CD4-positive, alpha-beta T cell treated with Interleukin-17A for 1 hour (primary cell): ENCODE data around the gene LGALS7B.
A peak's percentile ranks its signal among the peaks of the same experiment; 100 is the strongest.
"Not testable (repeated sequence)": the region's sequence is repeated elsewhere in the genome, so short reads cannot be mapped to it uniquely, and the experiment has no call there.

Source experiments
- DNase-seq: peaks from one replicate; pipeline ENCODE4 v3.0.0-alpha.2; 2020

LGALS7B gene

DNA sequence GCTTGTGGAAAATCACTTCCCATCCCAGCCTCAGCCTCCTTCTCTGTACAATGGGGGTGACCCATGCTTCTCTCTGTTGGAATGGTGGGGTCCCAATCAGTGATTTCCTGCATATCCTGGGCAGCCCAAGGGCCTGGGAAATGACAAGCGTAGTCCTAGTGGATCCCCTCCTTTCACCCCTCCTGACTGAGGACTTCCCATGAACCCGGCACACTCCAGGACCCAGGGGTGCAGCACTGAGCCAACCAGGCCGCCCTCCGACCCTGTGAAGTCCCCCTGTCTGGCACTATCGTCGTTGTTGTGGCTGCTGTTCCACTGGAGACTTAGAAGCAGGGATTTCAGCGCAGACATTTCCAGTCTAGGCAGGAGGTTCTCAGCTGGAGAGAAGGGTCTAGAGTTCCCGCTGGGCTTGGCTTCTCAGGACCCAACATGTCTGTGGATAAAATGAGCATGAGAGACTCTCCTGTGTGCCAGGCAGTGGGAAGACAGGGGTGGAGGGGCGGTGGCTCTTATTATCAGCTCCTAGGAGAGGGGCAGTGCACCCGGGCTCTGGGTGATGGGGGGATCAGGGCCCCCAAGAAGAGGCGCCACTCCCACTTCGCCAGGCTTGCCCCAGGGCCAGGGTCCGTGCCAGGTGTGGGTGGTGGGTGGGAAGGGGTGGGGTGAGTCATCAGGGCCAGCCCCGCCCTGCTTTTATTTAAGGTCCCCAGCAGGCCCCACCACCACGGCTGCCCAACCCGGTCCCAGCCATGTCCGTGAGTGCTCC lies at the start of gene LGALS7B:
LGALS7B (plus strand) TSS at position 723 of the 766 bp plus-strand sequence; CDS start at position 750, 27 bp downstream.
- no peak for DNase-seq

DNA sequence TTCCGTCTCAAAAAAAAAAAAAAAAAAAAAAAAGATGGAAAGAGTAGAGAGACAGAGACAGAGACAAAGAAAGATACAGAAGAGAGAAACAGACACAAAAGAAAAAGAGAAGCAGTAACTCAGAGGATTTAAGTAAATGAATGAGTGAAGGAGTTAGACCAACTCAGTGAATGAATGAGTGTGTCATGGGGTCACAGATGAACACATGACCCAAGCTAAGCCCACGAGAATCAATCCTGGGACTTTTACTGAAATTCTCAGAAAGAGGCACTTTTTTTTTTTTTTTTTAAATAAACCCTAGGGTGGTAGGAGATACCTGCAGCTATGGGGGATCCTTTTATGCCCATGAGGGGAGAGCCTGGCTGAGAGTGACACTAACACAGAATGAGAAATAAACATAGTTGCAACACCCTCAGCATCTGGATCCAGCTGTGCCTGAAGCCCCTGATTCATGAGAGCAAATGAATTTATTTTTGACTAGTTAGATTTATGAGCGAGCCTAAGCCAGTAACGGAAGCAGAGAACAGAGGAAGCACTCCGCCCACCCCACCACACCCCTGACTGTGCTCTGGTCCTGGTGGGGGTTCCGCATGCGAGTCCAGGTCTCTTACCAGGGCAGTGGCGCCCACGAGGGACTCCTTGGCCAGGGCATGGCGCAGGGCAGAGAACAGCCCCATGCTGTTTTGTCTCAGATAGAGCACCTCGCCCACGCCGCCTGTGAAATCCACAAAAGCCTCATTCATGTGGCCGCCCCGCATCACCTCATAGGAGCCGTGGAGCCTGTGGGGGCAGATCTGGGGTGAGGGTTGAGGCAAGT lies 49.4 kb upstream of the LGALS7B start:
- peak; percentile 24 for DNase-seq

GRCh38 chr19:38740257-38740592 lies 48.8 kb upstream of the LGALS7B start:
- DNase-seq = no peak

GRCh38 chr19:38740932-38741331 lies 48.1 kb upstream of the LGALS7B start:
- DNase-seq = no peak

GRCh38 chr19:38741670-38742069 lies 47.3 kb upstream of the LGALS7B start:
- no peak for DNase-seq

DNA sequence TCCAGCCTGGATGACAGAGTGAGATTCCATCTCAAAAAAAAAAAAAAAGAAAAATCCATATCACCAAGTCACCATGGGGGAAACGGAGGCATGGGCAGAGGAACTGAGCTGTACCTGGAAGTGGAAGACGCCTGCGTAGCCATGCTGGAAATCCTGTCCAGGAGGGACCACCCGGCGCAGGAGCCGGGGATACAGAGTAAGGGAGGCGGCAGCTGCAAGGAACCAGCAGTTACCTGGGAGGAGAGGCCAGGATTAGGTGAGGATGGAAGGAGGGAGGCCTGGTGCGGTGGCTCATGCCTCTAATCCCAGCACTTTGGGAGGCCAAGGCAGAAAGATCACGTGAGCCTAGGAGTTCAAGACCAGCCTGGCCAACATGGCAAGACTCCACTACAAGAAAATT lies 46.7 kb upstream of the LGALS7B start:
- no peak for DNase-seq

DNA sequence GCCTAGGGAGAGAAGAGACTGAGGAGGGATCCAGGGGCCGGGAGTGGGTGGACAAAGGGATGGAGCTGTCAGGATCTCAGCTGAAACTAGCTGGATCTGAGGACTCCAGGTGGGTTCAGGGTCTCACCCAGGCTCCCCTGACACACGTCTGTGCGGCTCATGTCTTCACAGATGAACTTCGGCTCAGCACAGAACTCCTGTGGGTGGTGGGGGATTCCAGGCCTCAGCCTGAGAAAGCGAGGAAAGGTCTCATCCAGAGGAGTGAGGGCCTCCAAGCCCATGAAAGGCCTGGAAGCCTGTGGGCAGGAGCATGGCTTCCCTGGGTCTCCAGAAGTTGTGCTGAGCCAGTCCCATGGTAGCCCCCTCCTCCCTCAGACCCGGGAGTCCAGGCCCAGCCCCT lies 46.1 kb upstream of the LGALS7B start:
- no peak for DNase-seq

DNA sequence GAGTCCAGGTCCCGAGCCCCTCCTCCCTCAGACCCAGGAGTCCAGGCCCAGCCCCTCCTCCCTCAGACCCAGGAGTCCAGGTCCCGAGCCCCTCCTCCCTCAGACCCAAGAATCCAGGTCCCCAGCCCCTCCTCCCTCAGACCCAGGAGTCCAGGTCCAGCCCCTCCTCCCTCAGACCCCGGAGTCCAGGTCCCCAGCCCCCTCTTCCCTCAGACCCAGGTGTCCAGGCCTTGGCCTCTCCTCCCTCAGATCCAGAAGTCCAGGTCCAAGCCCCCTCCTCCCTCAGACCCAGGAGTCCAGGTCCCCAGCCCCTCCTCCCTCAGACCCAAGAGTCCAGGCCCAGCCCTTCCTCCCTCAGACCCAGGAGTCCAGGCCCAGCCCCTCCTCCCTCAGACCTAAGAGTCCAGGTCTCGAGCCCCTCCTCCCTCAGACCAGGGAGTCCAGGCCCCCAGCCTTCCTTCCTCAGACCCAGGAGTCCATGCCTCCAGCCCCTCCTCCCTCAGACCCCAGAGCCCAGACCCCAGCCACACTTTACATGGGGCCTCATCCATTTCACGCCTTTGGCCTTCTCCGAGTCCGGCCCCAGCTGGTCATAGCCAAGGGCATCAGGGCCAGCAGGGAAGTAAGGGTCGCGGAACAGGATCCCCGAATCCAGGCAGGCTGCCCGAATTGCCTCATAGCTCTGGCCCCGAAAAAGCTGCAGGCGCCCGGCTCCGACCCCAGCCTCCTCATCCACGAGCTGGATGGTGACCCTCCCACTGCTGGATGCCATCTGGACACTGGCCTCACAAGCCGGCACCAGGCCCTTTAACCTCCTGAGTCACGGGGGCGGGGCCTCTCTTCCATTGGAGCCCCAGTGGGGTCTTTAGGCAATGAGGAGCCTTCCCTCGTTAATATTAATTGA lies 45.4 kb upstream of the LGALS7B start:
- no peak for DNase-seq

DNA sequence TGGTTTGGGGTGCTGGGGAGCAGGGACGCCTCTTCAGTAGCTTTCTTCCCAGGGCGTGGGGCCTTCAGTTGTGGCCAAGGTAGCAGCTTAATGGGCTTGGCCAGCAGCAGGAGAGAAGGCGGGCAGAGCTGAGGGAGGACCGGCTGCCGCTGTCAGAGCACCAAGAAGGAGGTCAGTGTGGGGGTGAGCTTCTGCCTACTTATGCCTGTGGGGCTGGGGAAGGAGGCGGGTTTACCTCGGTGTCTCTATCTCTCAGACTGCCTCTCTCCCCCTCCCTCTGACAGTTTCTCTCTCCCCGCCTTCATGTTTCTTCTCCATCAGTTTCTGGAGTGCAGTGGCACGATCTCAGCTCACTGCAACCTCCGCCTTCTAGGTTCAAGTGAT lies 44.7 kb upstream of the LGALS7B start, which contains the start of gene CAPN12:
CAPN12 (minus strand) TSS at position 177 of the 384 bp plus-strand sequence. CDS start 309 bp downstream, outside the sequence.
- no peak for DNase-seq

GRCh38 chr19:38744874-38745273 lies 44.1 kb upstream of the LGALS7B start:
- DNase-seq = no peak

GRCh38 chr19:38745316-38745715 lies 43.7 kb upstream of the LGALS7B start:
- DNase-seq = no peak

- not testable (repeated sequence) for DNase-seq
Measured at GRCh38 chr19:38753783-38754182, 35.2 kb upstream of the LGALS7B start.

GRCh38 chr19:38754196-38754595 lies 34.8 kb upstream of the LGALS7B start:
- not testable (repeated sequence) for DNase-seq

DNA sequence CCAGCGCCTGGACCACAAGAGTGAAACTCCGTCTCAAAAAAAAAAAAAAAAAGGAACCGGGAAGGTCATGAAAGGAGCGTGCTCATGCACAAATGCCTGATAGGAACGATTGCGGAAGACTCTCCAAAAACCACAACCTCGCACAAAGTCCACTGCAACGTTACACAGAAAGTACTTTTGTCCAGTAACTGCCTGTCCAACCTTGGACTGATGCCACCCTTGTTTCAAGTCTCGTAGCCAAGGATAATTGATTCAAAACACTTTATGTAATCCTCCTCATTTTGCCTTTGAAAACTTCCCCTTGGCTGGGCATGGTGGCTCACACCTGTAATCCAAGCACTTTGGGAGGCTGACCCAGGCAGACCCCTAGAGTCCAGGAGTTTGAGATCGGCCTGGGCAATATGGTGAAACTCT lies 29.4 kb upstream of the LGALS7B start:
- DNase-seq = no peak

GRCh38 chr19:38760805-38761517 lies 28.0 kb upstream of the LGALS7B start:
- DNase-seq = not testable (repeated sequence)

- not testable (repeated sequence) for DNase-seq
Measured at GRCh38 chr19:38761884-38762389, 27.1 kb upstream of the LGALS7B start.

DNA sequence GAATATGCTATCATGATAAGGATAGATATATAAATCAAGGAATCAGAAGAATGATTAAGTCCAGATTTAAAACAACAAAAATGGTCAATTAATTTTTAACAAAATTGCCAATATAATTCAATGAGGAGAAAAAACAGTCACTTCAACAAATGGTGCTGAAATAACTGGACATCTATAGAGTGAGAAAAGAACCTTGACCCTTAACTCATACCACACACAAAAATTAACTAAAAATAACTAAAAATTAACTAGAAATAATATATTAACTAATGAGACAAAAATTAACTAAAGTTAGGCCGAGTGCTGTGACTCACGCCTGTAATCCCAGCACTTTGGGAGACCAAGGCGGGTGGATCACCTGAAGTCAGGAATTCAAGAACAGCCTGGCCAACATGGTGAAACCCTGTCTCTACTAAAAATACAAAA lies 25.2 kb upstream of the LGALS7B start:
- DNase-seq = no peak

- no peak for DNase-seq
Measured at GRCh38 chr19:38765214-38765613, 23.8 kb upstream of the LGALS7B start.

DNA sequence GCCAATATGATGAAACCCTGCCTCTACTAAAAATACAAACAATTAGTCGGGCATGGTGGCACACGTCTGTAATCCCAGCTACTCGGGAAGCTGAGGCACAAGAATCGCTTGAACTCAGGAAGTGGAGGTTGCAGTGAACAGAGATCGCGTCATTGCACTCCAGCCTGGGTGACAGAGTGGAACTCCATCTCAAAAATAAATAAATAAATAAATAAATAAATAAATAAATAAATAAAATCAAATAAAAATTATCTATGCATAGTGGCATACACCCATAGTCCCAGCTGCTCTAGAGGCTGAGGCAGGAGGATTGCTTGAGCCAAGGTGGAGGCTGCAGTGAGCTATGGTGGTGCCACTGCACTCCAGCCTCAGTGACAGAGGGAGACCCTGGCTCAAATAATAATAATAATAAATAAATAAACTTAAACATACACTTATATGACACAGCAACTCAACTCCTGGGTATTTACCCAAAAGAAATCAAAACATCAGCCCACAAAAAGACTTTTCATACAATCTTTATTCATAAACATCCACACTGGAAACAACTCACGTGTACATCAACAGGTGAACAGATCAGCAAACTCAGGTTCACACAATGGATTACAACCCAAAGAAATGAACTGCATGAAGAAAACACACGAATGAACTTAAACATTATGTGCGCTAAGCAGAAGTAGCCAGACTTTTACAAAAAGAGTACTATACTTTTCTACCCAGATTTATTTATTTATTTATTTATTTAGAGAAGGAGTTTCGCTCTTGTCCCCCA lies 22.5 kb upstream of the LGALS7B start:
- no peak for DNase-seq

- peak; percentile 89 for DNase-seq
Measured at GRCh38 chr19:38769635-38770211, 19.3 kb upstream of the LGALS7B start.
